ENCODE data around the gene LZTR1. TPM values are rescaled to one million over a fixed set of nuclear protein-coding genes. Genes with fewer than 3 reads are reported as not detected.

The LZTR1 gene
- total RNA-seq, 4 donors from 2014 or later, result 40.2 to 90.5 (median 59.3) TPM

- in situ Hi-C loops (cut with MboI; ENCODE audit: low pct_ligation_motif_present in 1 of 4, low pct_unique_long_range_greater_than_20kb in 1 of 4, low sequenced_read_pairs in 3 of 4), result no loop called here
- Histone ChIP-seq H3K4me3 (peak overlapping the region in 2 of 4 donors; percentile 24 to 28), H3K36me3 (no peaks in the 10 kb centered on the region), H3K27me3 (peaks cover 25% of the 10 kb centered on the region), H3K4me1 (peaks cover 7 to 9% (median 7%) of the 10 kb centered on the region in 4 donors), H3K27ac (peak overlapping the region in 1 of 4 donors; percentile 11), H3K9me3 (no peaks in the 10 kb centered on the region)
- WGBS, 2 donors (ENCODE audit: low coverage in 1 of 2), result 100% methylated on average over 8 of the region's 18 CpGs; no CpG with 5 or more reads in 1 of the 2 donors
- TF ChIP-seq POLR2A (IDR thresholded peaks at IDR 0.05), result no peak
- no peak for TF ChIP-seq POLR2AphosphoS5 (IDR thresholded peaks at IDR 0.05)
- no peak for TF ChIP-seq CTCF (IDR thresholded peaks at IDR 0.05)
- no peak for TF ChIP-seq EP300 (IDR thresholded peaks at IDR 0.05; ENCODE audit: low read depth)
- intact Hi-C loops (cut with DNase I; ENCODE audit: low total_unique reads), result no loop called here
- no peak for DNase-seq
These were observed 49.5 kb downstream of the LZTR1 start for GRCh38 chr22:21031545-21032036.

- WGBS, 2 donors (ENCODE audit: low coverage in 1 of 2), result 21% methylated on average over 38 of the region's 59 CpGs; no CpG with 5 or more reads in 1 of the 2 donors
- Histone ChIP-seq H3K4me1 (peaks cover 7 to 9% (median 7%) of the 10 kb centered on the region in 4 donors), H3K36me3 (no peaks in the 10 kb centered on the region), H3K9me3 (no peaks in the 10 kb centered on the region), H3K4me3 (peak within 1 kb of the TSS in 3 of 4 donors; percentile 24 to 30 (median 28)), H3K27ac (peak within 1 kb of the TSS in 1 of 4 donors; percentile 11), H3K27me3 (peaks cover 25% of the 10 kb centered on the region)
- in situ Hi-C loops (cut with MboI; ENCODE audit: low pct_ligation_motif_present in 1 of 4, low pct_unique_long_range_greater_than_20kb in 1 of 4, low sequenced_read_pairs in 3 of 4) (no loop called here), intact Hi-C loops (cut with DNase I; ENCODE audit: low total_unique reads) (no loop called here)
- TF ChIP-seq POLR2A (IDR thresholded peaks at IDR 0.05) (no peak), CTCF (IDR thresholded peaks at IDR 0.05) (no peak), EP300 (IDR thresholded peaks at IDR 0.05; ENCODE audit: low read depth) (no peak), POLR2AphosphoS5 (IDR thresholded peaks at IDR 0.05) (no peak)
- DNase-seq, result peak; percentile 17
These were observed 50.2 kb downstream of the LZTR1 start, which contains the start of gene SLC7A4 for GRCh38 chr22:21032037-21032867. Gene SLC7A4 (minus strand): TSS chr22:21032561. CDS start chr22:21031812, 749 bp downstream.

- intact Hi-C loops (cut with DNase I; ENCODE audit: low total_unique reads) (no loop called here), in situ Hi-C loops (cut with MboI; ENCODE audit: low pct_ligation_motif_present in 1 of 4, low pct_unique_long_range_greater_than_20kb in 1 of 4, low sequenced_read_pairs in 3 of 4) (no loop called here)
- no peak for DNase-seq
- TF ChIP-seq POLR2A (IDR thresholded peaks at IDR 0.05) (no peak), CTCF (IDR thresholded peaks at IDR 0.05) (no peak)
- Histone ChIP-seq H3K4me1 (peaks cover 7 to 9% (median 7%) of the 10 kb centered on the region in 4 donors), H3K36me3 (no peaks in the 10 kb centered on the region), H3K4me3 (peak overlapping the region in 1 of 4 donors; percentile 24), H3K9me3 (no peaks in the 10 kb centered on the region), H3K27ac (no peak overlapping the region), H3K27me3 (peaks cover 25% of the 10 kb centered on the region)
- WGBS, 2 donors (ENCODE audit: low coverage in 1 of 2), result 84 to 100% methylated on average over 1 to 12 of the region's 12 CpGs
These were observed 51.0 kb downstream of the LZTR1 start for GRCh38 chr22:21032868-21033688.

- DNase-seq, result no peak
- no peak overlapping the region for H3K4me3 ChIP-seq
- no peak overlapping the region for H3K27ac ChIP-seq
- TF ChIP-seq EP300 (IDR thresholded peaks at IDR 0.05; ENCODE audit: low read depth), result no peak
- no peak for TF ChIP-seq POLR2A (IDR thresholded peaks at IDR 0.05)
- TF ChIP-seq POLR2AphosphoS5 (IDR thresholded peaks at IDR 0.05), result no peak
- no peak for TF ChIP-seq CTCF (IDR thresholded peaks at IDR 0.05)
- H3K36me3 ChIP-seq, result no peaks in the 10 kb centered on the region
- intact Hi-C loops (cut with DNase I; ENCODE audit: low total_unique reads) (no loop called here), in situ Hi-C loops (cut with MboI; ENCODE audit: low pct_ligation_motif_present in 1 of 4, low pct_unique_long_range_greater_than_20kb in 1 of 4, low sequenced_read_pairs in 3 of 4) (no loop called here)
- H3K27me3 ChIP-seq, result peaks cover 25% of the 10 kb centered on the region
- H3K4me1 ChIP-seq, result peaks cover 7 to 9% (median 7%) of the 10 kb centered on the region in 4 donors
- WGBS, 2 donors (ENCODE audit: low coverage in 1 of 2), result 60 to 65% methylated on average over 1 to 3 of the region's 3 CpGs
- H3K9me3 ChIP-seq, result no peaks in the 10 kb centered on the region
These were observed 51.8 kb downstream of the LZTR1 start for GRCh38 chr22:21033895-21034294.

Data from transverse colon (tissue), 4 donors.